ELR (cell line): ENCODE measurements around the gene RNF10.
"Not testable (repeated sequence)": the region's sequence is repeated elsewhere in the genome, so short reads cannot be mapped to it uniquely, and the experiment has no call there.

Source experiments
- DNase-seq: peaks from one replicate; pipeline ENCODE4 v3.0.0-alpha.2; 2015; ENCODE audit warnings: low read depth

The RNF10 gene

DNA sequence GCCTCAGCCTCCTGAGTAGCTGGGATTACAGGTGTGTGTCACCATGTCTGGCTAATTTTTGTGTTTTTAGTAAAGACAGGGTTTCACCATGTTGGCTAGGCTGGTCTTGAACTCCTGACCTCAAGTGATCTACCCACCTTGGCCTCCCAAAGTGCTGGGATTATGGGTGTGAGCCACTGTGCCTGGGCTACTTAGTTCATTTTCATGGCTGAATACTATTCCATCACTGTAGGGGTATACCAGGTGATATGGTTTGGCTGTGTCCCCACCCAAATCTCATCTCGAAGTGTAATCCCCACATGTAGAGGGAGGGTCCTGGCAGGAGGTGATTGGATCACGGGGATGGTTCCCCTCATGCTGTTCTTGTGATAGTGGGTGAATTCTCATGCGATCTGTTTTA is 83.0 kb downstream of the RNF10 start:
- not testable (repeated sequence) for DNase-seq

DNA sequence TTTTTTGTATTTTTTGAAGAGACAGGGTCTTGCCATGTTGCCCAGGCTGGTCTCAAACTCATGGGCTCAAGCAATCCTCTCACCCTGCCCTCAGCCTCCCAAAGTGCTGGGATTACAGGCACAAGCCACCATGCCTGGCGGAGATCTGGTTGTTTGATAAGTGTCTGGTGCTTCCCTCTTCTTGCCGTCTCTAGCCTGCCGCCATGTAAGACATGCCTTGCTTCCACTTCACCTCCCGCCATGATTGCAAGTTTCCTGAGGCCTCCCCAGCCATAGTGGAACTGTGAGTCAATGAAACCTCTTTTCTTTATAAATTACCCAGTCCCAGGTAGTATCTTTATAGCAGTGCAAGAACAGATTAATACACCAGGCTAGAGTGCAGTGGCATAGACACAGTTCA is 83.6 kb downstream of the RNF10 start:
- not testable (repeated sequence) for DNase-seq

DNA sequence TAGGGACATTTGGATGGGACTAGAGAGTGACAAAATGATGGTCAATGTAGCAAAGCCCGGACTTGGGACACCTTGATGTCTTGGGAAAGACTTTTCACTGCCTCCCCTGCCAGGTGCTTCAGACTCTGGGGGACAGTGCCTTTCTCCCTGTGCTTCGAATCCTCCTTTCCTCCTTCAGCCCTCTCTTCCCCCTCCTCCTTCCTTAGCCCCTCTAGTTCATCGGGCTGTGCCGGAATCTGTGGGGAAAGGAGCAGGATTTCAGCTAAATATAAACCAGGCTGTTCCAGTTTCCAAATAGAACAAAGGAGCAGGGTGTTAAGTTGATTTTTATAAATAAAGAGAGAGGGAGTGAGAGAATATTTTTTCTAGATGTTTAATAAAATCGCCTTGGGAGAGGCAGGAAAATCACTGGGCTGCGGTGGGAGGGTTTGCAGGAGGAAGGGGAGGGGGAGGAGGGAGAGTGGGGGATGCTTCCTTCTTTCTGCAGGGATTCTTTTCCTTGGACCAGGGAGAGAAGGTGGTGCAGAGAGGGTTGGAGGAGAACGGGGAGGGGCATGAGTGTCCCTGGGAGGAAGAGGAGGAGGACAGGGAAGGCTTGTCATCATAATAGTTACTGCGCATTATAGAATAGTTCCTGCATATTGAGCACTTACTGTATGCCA is 84.9 kb downstream of the RNF10 start:
- DNase-seq, result no peak

DNA sequence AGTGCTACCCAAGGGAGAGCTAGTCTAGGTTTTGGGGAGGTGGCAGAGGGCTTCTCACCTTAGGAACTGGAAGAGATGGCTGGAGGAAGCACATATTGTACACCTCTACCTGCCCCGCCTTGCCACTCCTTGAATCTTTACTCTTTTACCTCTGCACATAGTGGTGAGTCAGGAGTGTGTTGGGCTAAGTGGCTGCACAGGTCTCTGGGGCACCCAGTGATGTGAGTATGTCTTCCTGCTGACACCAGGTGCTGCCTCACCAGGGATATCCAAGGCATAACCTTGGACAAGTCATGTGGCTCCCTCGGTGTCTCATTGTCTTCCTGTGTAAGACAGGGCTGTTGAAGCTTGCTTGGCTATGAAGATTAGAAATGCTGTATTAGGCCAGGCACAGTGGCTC is 86.5 kb downstream of the RNF10 start:
- no peak for DNase-seq

DNA sequence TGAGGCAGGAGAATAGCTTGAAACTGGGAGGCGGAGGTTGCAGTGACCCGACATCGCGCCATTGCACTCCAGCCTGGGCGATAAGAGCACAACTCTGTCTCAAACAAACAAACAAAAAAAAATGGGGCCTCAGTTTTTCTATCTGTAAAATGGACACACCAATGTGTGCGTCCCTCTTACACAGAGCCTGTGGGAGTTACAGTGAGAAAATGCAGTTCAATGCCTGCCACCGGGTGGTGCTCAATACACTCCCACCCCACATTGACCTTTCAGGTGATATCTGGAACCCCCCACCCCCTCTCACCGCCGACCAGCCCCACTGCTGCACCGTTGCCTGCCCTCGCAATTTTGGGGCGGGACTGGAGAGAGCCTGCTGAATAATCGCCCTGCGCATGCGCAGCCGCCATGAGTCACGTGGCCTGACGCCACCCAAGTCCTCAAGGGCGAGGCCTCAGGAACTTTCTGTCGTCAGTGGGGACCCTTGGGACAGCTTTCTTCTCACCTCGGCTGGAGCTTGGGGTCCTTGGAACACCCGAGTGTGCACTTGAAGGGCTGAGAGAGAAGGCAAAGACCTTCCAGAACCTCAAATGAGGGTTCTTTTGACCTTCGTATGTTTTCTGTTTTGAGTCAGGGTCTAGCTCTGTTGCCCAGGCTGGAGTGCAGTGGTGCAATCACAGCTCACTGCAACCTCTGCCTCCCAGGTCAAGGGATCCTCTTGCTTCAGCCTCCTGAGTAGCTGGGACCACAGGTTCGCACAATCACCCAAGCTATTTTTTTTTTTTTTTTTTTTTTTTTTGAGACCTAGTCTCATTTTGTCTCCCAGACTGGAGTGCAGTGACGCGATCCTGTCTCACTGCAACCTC is 91.6 kb downstream of the RNF10 start:
- no peak for DNase-seq
